BLaER1 (cell line): ENCODE data around the gene SMG9.
"Not testable (repeated sequence)": the region's sequence is repeated elsewhere in the genome, so short reads cannot be mapped to it uniquely, and the experiment has no call there.

Experiments used
- H3K27ac ChIP-seq: shearing (Covaris generic); formaldehyde crosslinking; 2 replicates; pipeline ENCODE4 v1.8.1; 2022
- H3K27me3 ChIP-seq: shearing (Covaris generic); formaldehyde crosslinking; 2 replicates; pipeline ENCODE4 v1.8.1; 2022
- H3K36me3 ChIP-seq: shearing (Covaris generic); formaldehyde crosslinking; 2 replicates; pipeline ENCODE4 v1.8.1; 2022
- H3K4me1 ChIP-seq: shearing (Covaris generic); formaldehyde crosslinking; 2 replicates; pipeline ENCODE4 v1.8.1; 2022
- H3K4me2 ChIP-seq: shearing (Covaris generic); formaldehyde crosslinking; 2 replicates; pipeline ENCODE4 v1.8.1; 2022
- H3K4me3 ChIP-seq: shearing (Covaris generic); formaldehyde crosslinking; 2 replicates; pipeline ENCODE4 v1.8.1; 2022
- H3K9ac ChIP-seq: shearing (Covaris generic); formaldehyde crosslinking; 2 replicates; pipeline ENCODE4 v1.8.1; 2022
- H3K9me3 ChIP-seq: shearing (Covaris generic); formaldehyde crosslinking; 2 replicates; pipeline ENCODE4 v1.8.1; 2022
- H4K20me1 ChIP-seq: shearing (Covaris generic); formaldehyde crosslinking; 2 replicates; pipeline ENCODE4 v1.8.1; 2022
- Cebpa-rat ChIP-seq: shearing (Covaris generic); IDR thresholded peaks from 2 replicates; pipeline ENCODE4 v1.8.1; 2022

SMG9 gene

GRCh38 chr19:43768273-43769050 lies 13.7 kb upstream of the SMG9 start:
- Histone ChIP-seq H3K9ac (no peak overlapping the region), H3K36me3 (peaks cover 75% of the 10 kb centered on the region), H3K4me1 (peaks cover 51% of the 10 kb centered on the region), H3K27ac (no peak overlapping the region), H3K4me2 (no peak overlapping the region), H3K4me3 (no peak overlapping the region), H3K27me3 (no peaks in the 10 kb centered on the region), H3K9me3 (no peaks in the 10 kb centered on the region), H4K20me1 (no peaks in the 10 kb centered on the region)
- no peak for TF ChIP-seq Cebpa-rat

DNA sequence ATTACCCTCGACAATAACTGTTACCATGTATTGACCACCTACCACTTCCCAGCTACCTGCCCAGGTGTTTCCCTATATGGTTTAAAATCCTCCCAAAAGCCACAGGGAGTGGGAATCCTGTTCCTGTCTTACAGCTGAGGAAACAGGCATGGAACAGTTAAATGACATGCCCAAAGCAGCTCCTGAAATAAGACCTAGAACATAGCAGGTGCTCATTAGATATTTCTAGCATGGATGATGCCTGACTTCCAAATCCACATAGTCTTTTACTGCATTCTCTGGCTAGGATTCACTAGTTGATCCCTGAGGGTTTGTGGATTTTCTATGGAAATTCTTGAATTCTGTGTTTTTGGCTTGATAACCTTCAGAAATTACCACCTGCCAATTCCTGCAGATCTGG lies 13.1 kb upstream of the SMG9 start:
- Histone ChIP-seq H3K9ac (no peak overlapping the region), H3K9me3 (no peaks in the 10 kb centered on the region), H3K4me1 (peaks cover 47% of the 10 kb centered on the region), H4K20me1 (no peaks in the 10 kb centered on the region), H3K4me2 (no peak overlapping the region), H3K27me3 (no peaks in the 10 kb centered on the region), H3K27ac (no peak overlapping the region), H3K36me3 (peaks cover 69% of the 10 kb centered on the region), H3K4me3 (no peak overlapping the region)
- no peak for TF ChIP-seq Cebpa-rat

GRCh38 chr19:43767316-43767715 lies 12.6 kb upstream of the SMG9 start:
- Histone ChIP-seq H3K27me3 (no peaks in the 10 kb centered on the region), H3K36me3 (peaks cover 64% of the 10 kb centered on the region), H3K4me3 (no peak overlapping the region), H4K20me1 (no peaks in the 10 kb centered on the region), H3K9me3 (no peaks in the 10 kb centered on the region), H3K9ac (no peak overlapping the region), H3K27ac (peak overlapping the region; percentile 62; the same call in 1 of the 2 replicates), H3K4me2 (0 out of 2 replicates have a peak overlapping the region, but pooled peaks have one; percentile 78), H3K4me1 (peaks cover 44% of the 10 kb centered on the region)
- no peak for TF ChIP-seq Cebpa-rat

GRCh38 chr19:43766755-43767043 lies 11.9 kb upstream of the SMG9 start:
- H3K27ac ChIP-seq, result peak overlapping the region; percentile 62; the same call in 1 of the 2 replicates
- H3K27me3 ChIP-seq, result no peaks in the 10 kb centered on the region
- H3K36me3 ChIP-seq, result peaks cover 57% of the 10 kb centered on the region
- H4K20me1 ChIP-seq, result no peaks in the 10 kb centered on the region
- TF ChIP-seq Cebpa-rat, result no peak
- H3K9ac ChIP-seq, result no peak overlapping the region
- H3K4me1 ChIP-seq, result peaks cover 44% of the 10 kb centered on the region
- H3K4me3 ChIP-seq, result no peak overlapping the region
- H3K4me2 ChIP-seq, result peak overlapping the region; percentile 78
- no peaks in the 10 kb centered on the region for H3K9me3 ChIP-seq

DNA sequence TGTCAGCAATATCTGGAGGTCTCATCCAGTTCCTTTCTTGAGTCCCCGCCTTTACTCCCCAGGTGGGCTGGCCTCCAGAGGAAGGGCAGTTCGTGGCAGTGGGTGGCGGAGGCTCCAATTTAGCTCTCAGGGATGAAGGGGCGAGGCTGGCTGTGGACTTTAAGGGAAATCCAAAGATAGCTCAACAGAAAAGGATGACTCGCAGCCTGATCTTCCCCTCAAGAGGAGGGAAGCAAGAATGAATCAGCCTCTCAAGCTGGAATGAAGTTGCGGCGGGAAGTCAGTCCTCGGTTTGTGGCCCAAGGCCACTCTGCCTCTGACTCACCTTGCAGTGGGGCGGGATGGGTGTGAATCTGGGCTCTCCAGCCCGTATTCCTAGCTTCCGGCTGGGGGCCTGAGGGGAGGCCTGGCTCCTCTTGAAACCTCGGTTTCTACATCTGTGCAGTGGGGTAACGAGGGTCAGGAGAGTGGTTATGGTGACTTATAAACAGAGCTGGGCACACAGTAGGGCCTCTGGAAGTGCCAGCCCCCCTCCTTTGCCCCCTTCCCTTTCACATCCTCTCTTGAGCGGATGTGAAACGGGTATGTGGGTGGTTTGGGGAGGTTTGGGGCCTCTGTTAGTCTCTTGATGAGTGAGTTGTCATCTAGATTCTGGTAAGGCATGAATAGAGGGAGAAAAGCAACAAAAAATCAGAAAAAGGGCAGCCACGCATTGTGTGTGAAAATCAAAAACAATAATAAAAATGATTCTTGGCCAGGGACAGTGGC lies 10.5 kb upstream of the SMG9 start:
- peaks cover 43% of the 10 kb centered on the region for H3K36me3 ChIP-seq
- no peaks in the 10 kb centered on the region for H3K9me3 ChIP-seq
- H3K9ac ChIP-seq, result peak overlapping the region; percentile 49
- peaks cover 44% of the 10 kb centered on the region for H3K4me1 ChIP-seq
- H4K20me1 ChIP-seq, result no peaks in the 10 kb centered on the region
- peak overlapping the region; percentile 78 for H3K4me2 ChIP-seq
- H3K27me3 ChIP-seq, result no peaks in the 10 kb centered on the region
- 0 out of 2 replicates have a peak overlapping the region, but pooled peaks have one; percentile 4 for H3K4me3 ChIP-seq
- TF ChIP-seq Cebpa-rat, result no peak
- peak overlapping the region; percentile 62 for H3K27ac ChIP-seq

DNA sequence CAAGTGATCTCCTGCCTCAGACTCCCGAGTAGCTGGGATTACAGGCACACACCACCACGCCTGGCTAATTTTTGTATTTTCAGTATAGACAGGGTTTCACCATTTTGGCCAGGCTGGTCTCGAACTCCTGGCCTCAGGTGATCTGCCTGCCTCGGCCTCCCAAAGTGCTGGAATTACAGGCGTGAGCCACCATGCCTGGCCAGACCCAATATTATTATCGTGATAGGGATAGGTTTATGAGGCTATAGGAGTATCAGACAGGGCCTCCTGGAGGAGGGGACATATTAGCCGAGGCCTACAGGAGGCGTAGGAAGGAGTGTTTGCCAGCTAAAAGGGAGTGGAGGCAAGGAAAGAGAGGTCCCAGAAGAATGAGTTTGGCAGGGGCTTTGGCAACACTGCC lies 9.9 kb upstream of the SMG9 start:
- not testable (repeated sequence) for H4K20me1 ChIP-seq, H3K9me3 ChIP-seq, H3K4me3 ChIP-seq, H3K27me3 ChIP-seq
- H3K4me2 ChIP-seq, result peak overlapping the region; percentile 78
- peak overlapping the region; percentile 62 for H3K27ac ChIP-seq
- peak overlapping the region; percentile 49 for H3K9ac ChIP-seq
- peaks cover 37% of the 10 kb centered on the region for H3K36me3 ChIP-seq
- peaks cover 44% of the 10 kb centered on the region for H3K4me1 ChIP-seq

- Histone ChIP-seq H3K4me3 (no peak overlapping the region), H3K27me3 (no peaks in the 10 kb centered on the region), H3K9ac (no peak overlapping the region), H3K9me3 (no peaks in the 10 kb centered on the region), H3K36me3 (peaks cover 25% of the 10 kb centered on the region), H4K20me1 (no peaks in the 10 kb centered on the region), H3K27ac (peak overlapping the region; percentile 43), H3K4me1 (peaks cover 55% of the 10 kb centered on the region), H3K4me2 (peak overlapping the region; percentile 24)
- TF ChIP-seq Cebpa-rat, result no peak
Observed at GRCh38 chr19:43763473-43763939, 8.7 kb upstream of the SMG9 start.

DNA sequence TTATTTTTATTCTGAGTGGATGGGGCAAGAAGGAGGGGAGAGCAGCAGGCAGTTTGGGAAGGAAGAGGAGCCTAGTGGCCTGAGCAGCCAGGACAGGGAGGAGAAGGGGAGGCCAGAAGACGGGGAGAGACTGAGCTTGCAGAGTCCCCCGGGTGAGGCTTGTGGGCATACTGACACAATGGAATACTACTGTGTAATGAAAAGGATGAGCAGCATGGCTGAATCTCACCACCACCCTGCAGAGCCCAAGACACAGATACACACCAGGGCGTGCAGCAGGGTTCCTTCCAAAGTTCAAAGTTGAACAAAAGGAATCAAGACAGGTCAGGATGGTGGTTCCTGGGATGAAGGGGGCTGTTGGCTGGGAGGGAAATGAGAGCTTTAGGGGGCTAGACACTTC lies 8.1 kb upstream of the SMG9 start:
- Histone ChIP-seq H3K4me2 (no peak overlapping the region), H3K4me1 (peaks cover 62% of the 10 kb centered on the region), H3K9ac (no peak overlapping the region), H4K20me1 (no peaks in the 10 kb centered on the region), H3K9me3 (no peaks in the 10 kb centered on the region), H3K27ac (no peak overlapping the region), H3K36me3 (peaks cover 19% of the 10 kb centered on the region), H3K27me3 (no peaks in the 10 kb centered on the region), H3K4me3 (no peak overlapping the region)
- no peak for TF ChIP-seq Cebpa-rat

DNA sequence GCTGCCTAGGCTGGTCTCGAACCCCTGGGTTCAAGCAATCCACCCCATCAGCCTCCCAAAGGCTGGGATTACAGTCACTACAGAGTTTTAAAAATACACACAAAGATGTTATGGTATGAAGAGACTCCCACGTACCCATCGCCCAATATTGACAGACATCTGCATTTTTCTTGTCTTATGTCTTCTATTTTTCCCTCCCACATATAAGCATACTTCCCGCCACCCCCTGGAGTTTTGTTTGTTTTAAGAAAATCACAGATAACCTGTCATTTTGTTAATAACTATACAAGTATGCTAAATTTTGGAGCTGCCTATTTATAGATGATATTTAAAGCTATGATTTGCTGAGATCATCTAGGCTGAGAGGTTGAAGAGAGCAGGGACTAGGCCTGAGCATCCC lies 6.2 kb upstream of the SMG9 start:
- Histone ChIP-seq H3K4me1 (peaks cover 57% of the 10 kb centered on the region), H3K4me2 (no peak overlapping the region), H3K36me3 (no peaks in the 10 kb centered on the region), H3K27ac (no peak overlapping the region), H3K4me3 (no peak overlapping the region), H3K27me3 (no peaks in the 10 kb centered on the region), H3K9me3 (no peaks in the 10 kb centered on the region), H3K9ac (no peak overlapping the region), H4K20me1 (no peaks in the 10 kb centered on the region)
- TF ChIP-seq Cebpa-rat, result no peak

- Histone ChIP-seq H3K4me2 (peak overlapping the region; percentile 38; the same call in 1 of the 2 replicates), H4K20me1 (no peaks in the 10 kb centered on the region), H3K9ac (no peak overlapping the region), H3K36me3 (no peaks in the 10 kb centered on the region), H3K4me3 (no peak overlapping the region), H3K9me3 (no peaks in the 10 kb centered on the region), H3K27ac (no peak overlapping the region; the same call in 1 of the 2 replicates), H3K4me1 (peaks cover 46% of the 10 kb centered on the region), H3K27me3 (no peaks in the 10 kb centered on the region)
- no peak for TF ChIP-seq Cebpa-rat
Observed at GRCh38 chr19:43759515-43759914, 4.8 kb upstream of the SMG9 start.
